Endothelial cell of umbilical vein (primary cell): ENCODE data around the gene FAM124B. TPM values are rescaled to one million over a fixed set of nuclear protein-coding genes. Genes with fewer than 3 reads are reported as not detected.
A peak's percentile ranks its signal among the peaks of the same experiment; 100 is the strongest.

Experiments used
- BruUV-seq: library from RNA; stranded (reverse); fragments of 400-500 nt; replicated peaks from 2 replicates; lab custom pipeline; 2021; lab: Mats Ljungman, UMichigan
- CTCF ChIA-PET: fragments of 300-600, 350-600 bp; sonication (Branson Sonifier 250); formaldehyde crosslinking; loops from one replicate; lab custom pipeline; 2021; ENCODE audit warnings: antibody characterized with exemption, inconsistent platforms; lab: Charles Lee
- POLR2A ChIA-PET: fragments of 300-600, 350-600 bp; sonication (Branson Sonifier 250); formaldehyde crosslinking; loops from one replicate; lab custom pipeline; 2021; ENCODE audit warnings: antibody characterized with exemption, inconsistent platforms; lab: Charles Lee
- DNase-seq: peaks from one replicate; pipeline ENCODE4 v3.0.0-alpha.2; 2011; ENCODE audit warnings: low read depth, low spot score
- FAIRE-seq: peaks from 2 replicates; lab custom pipeline; 2011; peaks lifted over from hg19 to GRCh38; lab: Jason Lieb, UNC
- H2AFZ ChIP-seq: 2 replicates; pipeline ENCODE4 v1.6.0; 2012; ENCODE audit warnings: low read depth, low read length, control low read depth, inconsistent platforms
- H3K27ac ChIP-seq: 2 replicates; pipeline ENCODE4 v1.5.1; 2011; ENCODE audit warnings: low read depth, mild to moderate bottlenecking, control low read depth, low read length, moderate library complexity; ENCODE audit not compliant: insufficient read depth
- H3K27me3 ChIP-seq, 2 experiments: 2 replicates each; pipeline versions ENCODE4 v1.6.0 to v1.6.1; 2011; ENCODE audit warnings: low read length in 2 of 2, mixed read lengths in 1 of 2; ENCODE audit not compliant: control insufficient read depth in 2 of 2, insufficient read depth in 2 of 2
- H3K36me3 ChIP-seq, 2 experiments: 2 replicates in 1 of 2; 3 replicates in 1 of 2; pipeline ENCODE4 v1.5.1; 2011; ENCODE audit warnings: low read length in 2 of 2, mild to moderate bottlenecking in 1 of 2, moderate library complexity in 1 of 2; ENCODE audit not compliant: control insufficient read depth in 2 of 2, insufficient read depth in 2 of 2; ENCODE audit errors: extremely low read depth in 1 of 2
- H3K4me1 ChIP-seq: 3 replicates; pipeline ENCODE4 v1.5.1; 2011; ENCODE audit warnings: mild to moderate bottlenecking, low read length; ENCODE audit not compliant: control insufficient read depth, insufficient read depth; ENCODE audit errors: extremely low read depth
- H3K4me2 ChIP-seq: 2 replicates; pipeline ENCODE4 v1.6.1; 2011; ENCODE audit warnings: low read length, control low read depth, mixed read lengths; ENCODE audit not compliant: insufficient read depth
- H3K4me3 ChIP-seq, 3 experiments: fragments of 200-600 bp in 1 of 3; sonication (generic), shearing (Covaris generic) in 1 of 3; replicated peaks in 1 of 3; 2 replicates each; pipeline ENCODE4 v1.5.1; 2011 to 2016; ENCODE audit warnings: control low read depth in 3 of 3, low read length in 3 of 3, mild to moderate bottlenecking in 2 of 3, inconsistent platforms in 1 of 3, low read depth in 1 of 3, moderate library complexity in 1 of 3; ENCODE audit not compliant: insufficient read depth in 1 of 3
- H3K79me2 ChIP-seq: 2 replicates; pipeline ENCODE4 v1.6.0; 2012; ENCODE audit warnings: low read length, inconsistent platforms; ENCODE audit not compliant: control insufficient read depth, insufficient read depth
- H3K9ac ChIP-seq: replicated peaks from 2 replicates; pipeline ENCODE3; 2011; ENCODE audit warnings: low read length, control low read depth; ENCODE audit not compliant: insufficient read depth; ENCODE audit errors: extremely low read depth
- H3K9me1 ChIP-seq: replicated peaks from 3 replicates; pipeline ENCODE4 v1.6.0; 2011; ENCODE audit warnings: mild to moderate bottlenecking, low read length; ENCODE audit not compliant: control insufficient read depth, insufficient read depth; ENCODE audit errors: extremely low read depth
- H3K9me3 ChIP-seq: replicated peaks from 2 replicates; pipeline ENCODE4 v1.5.1; 2012; ENCODE audit warnings: low read length, inconsistent platforms; ENCODE audit not compliant: control insufficient read depth, insufficient read depth
- H4K20me1 ChIP-seq: replicated peaks from 2 replicates; pipeline ENCODE3; 2011; ENCODE audit warnings: mild to moderate bottlenecking, low read length; ENCODE audit not compliant: control insufficient read depth, insufficient read depth; ENCODE audit errors: extremely low read depth
- EZH2 ChIP-seq: IDR thresholded peaks from 2 replicates; pipeline ENCODE4 v1.6.1; 2012; ENCODE audit warnings: borderline replicate concordance, low read depth, mild to moderate bottlenecking, moderate library complexity, low read length, inconsistent platforms; ENCODE audit not compliant: severe bottlenecking
- FOS ChIP-seq: IDR thresholded peaks from 2 replicates; pipeline ENCODE4 v1.6.1; 2011; ENCODE audit warnings: mild to moderate bottlenecking, low read length, moderate library complexity, borderline replicate concordance; ENCODE audit not compliant: insufficient read depth
- GATA2 ChIP-seq: IDR thresholded peaks from 2 replicates; pipeline ENCODE4 v1.7.0; 2011; ENCODE audit warnings: low read depth, mild to moderate bottlenecking, moderate library complexity, mixed read lengths, low read length; ENCODE audit not compliant: insufficient read length, insufficient read depth
- JUN ChIP-seq: IDR thresholded peaks from 2 replicates; pipeline ENCODE4 v1.6.1; 2011; ENCODE audit warnings: borderline replicate concordance, low read depth; ENCODE audit not compliant: insufficient read length, insufficient read depth
- MAX ChIP-seq: IDR thresholded peaks from 2 replicates; pipeline ENCODE4 v1.6.1; 2011; ENCODE audit not compliant: insufficient read depth, insufficient read length
- MYC ChIP-seq: IDR thresholded peaks from one replicate; pipeline ENCODE4 v1.6.1; 2011; ENCODE audit warnings: mild to moderate bottlenecking, low read depth, low read length
- POLR2A ChIP-seq: IDR thresholded peaks from 2 replicates; pipeline ENCODE4 v1.6.1; 2012; ENCODE audit warnings: low read depth, mild to moderate bottlenecking, control low read depth, low read length
- POLR2AphosphoS5 ChIP-seq: IDR thresholded peaks from 2 replicates; pipeline ENCODE4 v1.6.1; 2012; ENCODE audit warnings: low read depth, mild to moderate bottlenecking, control low read depth, low read length, moderate library complexity; ENCODE audit not compliant: insufficient read depth
- dilution Hi-C: fragments of 300-500 bp; cut with MboI; formaldehyde crosslinking; loops from one replicate; pipeline ENCODE4 v1.15.0; 2019; ENCODE audit warnings: low sequenced_read_pairs; ENCODE audit not compliant: extremely low pct_ligation_motif_present
- intact Hi-C: fragments of 100-400 bp; cut with micrococcal nuclease; formaldehyde crosslinking; loops from one replicate; pipeline ENCODE4 v1.10.0; 2022
- polyA plus RNA-seq, 4 experiments: library from polyadenylated mRNA; depleted of rRNA in 3 of 4; stranded (reverse) in 3 of 4; unstranded in 1 of 4; fragments of >200 nt; gene quantifications; 2 replicates each; pipeline versions ENCODE4 v1.2.1 to v1.2.3, GENCODE V29; 2011 to 2012; ENCODE audit warnings: missing spikeins in 1 of 4
- total RNA-seq: library from RNA; stranded (reverse); gene quantifications from 2 replicates; pipeline ENCODE4 v1.2.3, GENCODE V29; 2021
- TF ChIP-seq, protein P1 (sequence below), 2 donors: IDR thresholded peaks; 1 replicate in 1 of 2; 2 replicates in 1 of 2; pipeline ENCODE4 v1.5.1; 2011; ENCODE audit warnings: low read length in 2 of 2, mild to moderate bottlenecking in 2 of 2, moderate library complexity in 2 of 2, control low read depth in 1 of 2, inconsistent platforms in 1 of 2, low read depth in 1 of 2; ENCODE audit not compliant: insufficient read depth in 1 of 2; ENCODE audit errors: extremely low read depth in 1 of 2

The FAM124B gene
- total and polyA plus RNA-seq, 2 donors (not counting 3 experiments of a cell fraction or from before 2014, with no cell fraction given): 82.0 to 119 TPM

DNA sequence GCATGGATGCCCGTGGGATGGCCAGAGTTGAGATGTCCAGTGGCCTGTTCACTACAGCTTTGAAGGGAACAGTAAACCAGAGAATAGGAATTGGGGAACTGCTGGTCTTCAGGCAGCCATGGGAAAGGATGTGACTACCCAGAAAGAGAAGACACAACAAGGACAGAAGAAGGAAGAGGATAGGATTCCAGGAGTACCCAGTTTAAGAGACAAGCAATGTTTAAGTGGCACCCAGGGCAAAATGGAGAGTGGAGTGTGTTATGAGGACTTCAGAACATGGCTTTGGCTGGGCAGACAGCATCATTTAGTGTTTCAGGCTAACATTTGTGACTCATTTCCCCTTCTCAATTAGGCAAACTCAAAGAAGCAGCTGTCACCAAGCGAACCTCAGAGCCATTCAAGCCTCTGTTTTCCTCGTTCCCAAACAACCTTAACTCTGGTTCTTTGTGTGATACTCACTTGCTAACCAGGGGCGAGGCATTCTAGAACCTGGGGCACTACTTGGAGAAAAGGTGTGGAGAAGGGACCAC is 4.0 kb upstream of the FAM124B start:
- intact Hi-C loops: loop anchor here (1.0 to 10.0 kb wide), 4 partner anchors 184 to 1751 kb away; partner anchors contain the start of gene FARSB
- CTCF ChIA-PET: interaction anchor here (0.6 kb wide), 1 partner anchor 8 kb away, joined by 3 read pairs; no protein-coding TSS in a partner anchor
- H3K4me2 ChIP-seq: peak overlapping the region; percentile 26
- H3K4me1 ChIP-seq: peaks cover 43% of the 10 kb centered on the region
- peak overlapping the region; percentile 96 for H3K27ac ChIP-seq
- peak overlapping the region; percentile 49 for H3K9ac ChIP-seq
- no peaks in the 10 kb centered on the region for H4K20me1 ChIP-seq
- POLR2A ChIA-PET: no interaction called here
- no peak overlapping the region for H3K4me3 ChIP-seq
- peak; percentile 77 for DNase-seq
- FAIRE-seq: peak; percentile 93
- no peaks in the 10 kb centered on the region for H3K36me3 ChIP-seq
- no peaks in the 10 kb centered on the region for H3K9me1 ChIP-seq
- H3K27me3 ChIP-seq: no peaks in the 10 kb centered on the region
- BruUV-seq: no TSS peak
- H2AFZ ChIP-seq: peak overlapping the region; percentile 23
- TF ChIP-seq EZH2: no peak
- no peak for TF ChIP-seq POLR2AphosphoS5
- no peak for TF ChIP-seq GATA2
- no peak for TF ChIP-seq MYC
- TF ChIP-seq FOS: peak; percentile 61
- peak; percentile 74 for TF ChIP-seq JUN
- TF ChIP-seq, protein P1, sequence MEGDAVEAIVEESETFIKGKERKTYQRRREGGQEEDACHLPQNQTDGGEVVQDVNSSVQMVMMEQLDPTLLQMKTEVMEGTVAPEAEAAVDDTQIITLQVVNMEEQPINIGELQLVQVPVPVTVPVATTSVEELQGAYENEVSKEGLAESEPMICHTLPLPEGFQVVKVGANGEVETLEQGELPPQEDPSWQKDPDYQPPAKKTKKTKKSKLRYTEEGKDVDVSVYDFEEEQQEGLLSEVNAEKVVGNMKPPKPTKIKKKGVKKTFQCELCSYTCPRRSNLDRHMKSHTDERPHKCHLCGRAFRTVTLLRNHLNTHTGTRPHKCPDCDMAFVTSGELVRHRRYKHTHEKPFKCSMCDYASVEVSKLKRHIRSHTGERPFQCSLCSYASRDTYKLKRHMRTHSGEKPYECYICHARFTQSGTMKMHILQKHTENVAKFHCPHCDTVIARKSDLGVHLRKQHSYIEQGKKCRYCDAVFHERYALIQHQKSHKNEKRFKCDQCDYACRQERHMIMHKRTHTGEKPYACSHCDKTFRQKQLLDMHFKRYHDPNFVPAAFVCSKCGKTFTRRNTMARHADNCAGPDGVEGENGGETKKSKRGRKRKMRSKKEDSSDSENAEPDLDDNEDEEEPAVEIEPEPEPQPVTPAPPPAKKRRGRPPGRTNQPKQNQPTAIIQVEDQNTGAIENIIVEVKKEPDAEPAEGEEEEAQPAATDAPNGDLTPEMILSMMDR (IDR thresholded peaks at IDR 0.05; ENCODE audit: extremely low read depth in 1 of 2, insufficient read depth in 1 of 2, low read depth in 1 of 2, low read length in 2 of 2): no peak
- TF ChIP-seq POLR2A: no peak
- no peak for TF ChIP-seq MAX
- peaks cover 8% of the 10 kb centered on the region for H3K79me2 ChIP-seq
- no peaks in the 10 kb centered on the region for H3K9me3 ChIP-seq
- dilution Hi-C loops: no loop called here
